ENCODE data around the gene UHMK1. TPM values are rescaled to one million over a fixed set of nuclear protein-coding genes. Genes with fewer than 3 reads are reported as not detected.

UHMK1 gene
- total and polyA plus RNA-seq, 4 experiments from 2014 or later: 35.7 to 72.5 (median 61.8) TPM

DNA sequence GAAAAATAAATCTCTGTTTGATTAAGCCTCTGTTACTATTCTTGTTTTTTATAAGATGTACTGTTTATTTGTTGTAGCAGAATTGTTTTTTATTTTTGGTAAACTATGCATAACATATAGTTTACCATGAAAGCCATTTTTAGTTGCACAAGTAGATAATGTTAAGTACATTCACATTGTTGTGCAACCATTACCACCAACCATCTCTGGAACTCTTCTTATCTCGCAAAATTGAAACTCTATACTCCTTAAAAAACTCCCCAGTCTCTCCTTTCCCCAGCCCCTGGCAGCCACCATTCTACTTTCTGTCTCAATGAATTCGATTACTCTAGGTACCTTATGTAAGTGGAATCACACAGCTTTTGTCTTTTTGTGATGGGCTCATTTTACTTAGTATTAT lies 27.4 kb upstream of the UHMK1 start:
- Mint-ChIP-seq H3K9me3 (peaks cover 0 to 13% (median 3%) of the 10 kb centered on the region in 8 donors), H3K4me1 (peaks cover 0 to 3% (median 0%) of the 10 kb centered on the region in 4 donors), H3K27me3 (peaks cover 13 to 22% of the 10 kb centered on the region in 2 donors), H3K36me3 (peaks cover 0 to 4% of the 10 kb centered on the region in 2 donors), H3K4me3 (no peak overlapping the region), H3K27ac (no peak overlapping the region)
- Histone ChIP-seq H3K27ac (ENCODE audit: low read depth, low read length) (no peak overlapping the region), H3K4me1 (ENCODE audit: insufficient read depth, low read length) (no peaks in the 10 kb centered on the region), H3K36me3 (ENCODE audit: insufficient read depth, low read length) (no peaks in the 10 kb centered on the region), H3K9me3 (ENCODE audit: control insufficient read depth in 1 of 2, low read length in 2 of 2) (no peaks in the 10 kb centered on the region), H3K27me3 (ENCODE audit: insufficient read depth, low read length) (no peaks in the 10 kb centered on the region), H3K4me3 (ENCODE audit: low read length in 2 of 2) (no peak overlapping the region)
- intact Hi-C loops (cut with micrococcal nuclease): no loop called here
- ChIA-PET POLR2A (ENCODE audit: partially characterized antibody) (no interaction called here), CTCF (ENCODE audit: partially characterized antibody) (no interaction called here)
- no peak for DNase-seq

DNA sequence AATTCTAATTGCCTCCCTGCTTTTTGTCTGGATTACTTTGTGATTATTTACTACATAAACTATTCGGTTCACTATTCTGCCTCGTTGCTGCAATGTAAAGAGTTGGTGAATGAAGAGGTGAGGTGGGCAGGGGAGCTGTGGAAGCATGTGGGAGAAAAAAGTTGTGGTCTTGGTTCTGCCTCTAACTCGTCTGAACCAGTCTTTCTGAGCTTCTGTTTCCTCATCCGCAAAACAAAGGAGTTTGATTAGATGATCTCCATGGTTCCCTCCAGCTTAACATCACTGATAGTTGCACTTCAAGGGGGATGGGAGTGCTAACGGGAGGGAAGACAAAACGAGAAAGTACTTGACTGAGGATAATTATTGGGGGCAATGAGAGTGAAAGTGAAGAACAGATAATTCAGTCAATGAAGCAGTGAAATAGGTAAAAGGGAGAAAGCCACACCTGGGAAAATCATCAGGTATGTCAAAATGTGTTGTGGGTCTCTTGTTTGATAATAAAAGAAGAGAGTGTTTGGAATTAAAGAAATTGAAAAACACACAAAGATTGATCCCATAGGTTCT lies 26.2 kb upstream of the UHMK1 start:
- peaks cover 0 to 8% of the 10 kb centered on the region in 2 donors for H3K36me3 Mint-ChIP-seq
- H3K27me3 Mint-ChIP-seq: peaks cover 13 to 24% of the 10 kb centered on the region in 2 donors
- Histone ChIP-seq H3K9me3 (ENCODE audit: control insufficient read depth in 1 of 2, low read length in 2 of 2) (no peaks in the 10 kb centered on the region), H3K27me3 (ENCODE audit: insufficient read depth, low read length) (no peaks in the 10 kb centered on the region), H3K4me1 (ENCODE audit: insufficient read depth, low read length) (no peaks in the 10 kb centered on the region), H3K27ac (ENCODE audit: low read depth, low read length) (no peak overlapping the region), H3K36me3 (ENCODE audit: insufficient read depth, low read length) (no peaks in the 10 kb centered on the region), H3K4me3 (ENCODE audit: low read length in 2 of 2) (no peak overlapping the region)
- DNase-seq: no peak
- no peak overlapping the region for H3K27ac Mint-ChIP-seq
- intact Hi-C loops (cut with micrococcal nuclease): no loop called here
- H3K9me3 Mint-ChIP-seq: peaks cover 0 to 21% (median 8%) of the 10 kb centered on the region in 8 donors
- ChIA-PET POLR2A (ENCODE audit: partially characterized antibody) (no interaction called here), CTCF (ENCODE audit: partially characterized antibody) (no interaction called here)
- H3K4me1 Mint-ChIP-seq: peaks cover 0 to 3% (median 0%) of the 10 kb centered on the region in 4 donors
- H3K4me3 Mint-ChIP-seq: no peak overlapping the region

DNA sequence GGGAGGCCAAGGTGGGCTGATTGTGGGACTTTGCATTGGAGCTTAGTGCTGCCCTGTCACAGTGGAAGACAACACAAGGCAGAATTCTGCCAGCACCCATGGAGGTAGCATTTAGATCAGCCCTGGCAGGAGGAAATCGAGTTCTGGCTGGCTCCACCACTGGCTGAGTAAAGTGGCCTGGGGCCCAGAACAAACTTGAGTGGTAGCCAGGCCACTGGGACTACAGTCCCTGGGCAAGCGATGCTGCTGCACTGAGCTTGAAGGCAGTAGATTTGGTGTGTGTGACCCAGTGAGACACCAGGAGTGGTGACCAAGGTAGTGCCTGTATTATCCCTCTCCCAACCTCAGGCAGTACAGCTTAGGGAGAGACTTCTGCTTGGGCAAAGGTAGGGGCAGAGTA lies 22.5 kb upstream of the UHMK1 start:
- Histone ChIP-seq H3K27me3 (ENCODE audit: insufficient read depth, low read length) (no peaks in the 10 kb centered on the region), H3K4me3 (ENCODE audit: low read length in 2 of 2) (no peak overlapping the region), H3K4me1 (ENCODE audit: insufficient read depth, low read length) (no peaks in the 10 kb centered on the region), H3K9me3 (ENCODE audit: control insufficient read depth in 1 of 2, low read length in 2 of 2) (no peaks in the 10 kb centered on the region), H3K36me3 (ENCODE audit: insufficient read depth, low read length) (no peaks in the 10 kb centered on the region), H3K27ac (ENCODE audit: low read depth, low read length) (no peak overlapping the region)
- ChIA-PET CTCF (ENCODE audit: partially characterized antibody) (no interaction called here), POLR2A (ENCODE audit: partially characterized antibody) (no interaction called here)
- intact Hi-C loops (cut with micrococcal nuclease): no loop called here
- Mint-ChIP-seq H3K27ac (no peak overlapping the region), H3K27me3 (peaks cover 8 to 24% of the 10 kb centered on the region in 2 donors), H3K36me3 (peaks cover 0 to 8% of the 10 kb centered on the region in 2 donors), H3K9me3 (peaks cover 0 to 33% (median 15%) of the 10 kb centered on the region in 8 donors), H3K4me1 (no peaks in the 10 kb centered on the region), H3K4me3 (no peak overlapping the region)
- no peak for DNase-seq

DNA sequence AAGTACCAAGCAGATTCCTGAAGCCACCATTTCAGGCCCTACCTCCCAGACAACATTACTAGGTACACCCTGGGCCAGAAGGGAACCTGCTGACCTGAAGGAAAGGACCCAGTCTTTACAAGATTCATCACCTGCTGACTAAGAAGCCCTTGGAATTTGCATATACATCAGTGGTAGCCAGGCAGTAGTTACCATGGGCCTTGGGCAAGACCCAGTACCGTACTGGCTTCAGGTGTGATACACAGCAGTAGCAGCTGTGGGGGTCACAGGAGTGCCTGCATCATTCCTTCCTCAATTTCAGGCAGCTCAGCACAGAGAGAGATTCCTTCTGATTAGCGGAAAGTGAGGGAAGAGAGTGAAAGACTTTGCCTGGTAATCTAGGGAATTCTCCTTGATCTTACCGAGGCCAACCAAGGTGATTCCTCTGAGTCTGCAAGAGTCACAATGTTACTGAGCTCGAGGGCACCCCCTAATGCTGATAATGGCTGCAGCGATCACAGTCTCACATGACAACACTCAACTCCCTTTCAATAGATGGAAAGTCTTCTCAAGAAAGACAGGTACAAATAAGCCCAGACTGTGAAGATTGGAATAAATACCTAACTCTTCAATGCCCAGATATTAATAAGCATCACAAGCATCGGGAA lies 22.0 kb upstream of the UHMK1 start:
- H3K9me3 Mint-ChIP-seq: peaks cover 0 to 33% (median 15%) of the 10 kb centered on the region in 8 donors
- ChIA-PET POLR2A (ENCODE audit: partially characterized antibody) (no interaction called here), CTCF (ENCODE audit: partially characterized antibody) (no interaction called here)
- peaks cover 0 to 8% of the 10 kb centered on the region in 2 donors for H3K36me3 Mint-ChIP-seq
- no peak overlapping the region for H3K4me3 ChIP-seq (ENCODE audit: low read length in 2 of 2)
- no peaks in the 10 kb centered on the region for H3K9me3 ChIP-seq (ENCODE audit: control insufficient read depth in 1 of 2, low read length in 2 of 2)
- peaks cover 8 to 18% of the 10 kb centered on the region in 2 donors for H3K27me3 Mint-ChIP-seq
- intact Hi-C loops (cut with micrococcal nuclease): no loop called here
- no peak overlapping the region for H3K4me3 Mint-ChIP-seq
- H3K4me1 ChIP-seq (ENCODE audit: insufficient read depth, low read length): no peaks in the 10 kb centered on the region
- no peak overlapping the region for H3K27ac Mint-ChIP-seq
- no peaks in the 10 kb centered on the region for H3K27me3 ChIP-seq (ENCODE audit: insufficient read depth, low read length)
- DNase-seq: no peak
- no peaks in the 10 kb centered on the region for H3K4me1 Mint-ChIP-seq
- no peak overlapping the region for H3K27ac ChIP-seq (ENCODE audit: low read depth, low read length)
- H3K36me3 ChIP-seq (ENCODE audit: insufficient read depth, low read length): no peaks in the 10 kb centered on the region

DNA sequence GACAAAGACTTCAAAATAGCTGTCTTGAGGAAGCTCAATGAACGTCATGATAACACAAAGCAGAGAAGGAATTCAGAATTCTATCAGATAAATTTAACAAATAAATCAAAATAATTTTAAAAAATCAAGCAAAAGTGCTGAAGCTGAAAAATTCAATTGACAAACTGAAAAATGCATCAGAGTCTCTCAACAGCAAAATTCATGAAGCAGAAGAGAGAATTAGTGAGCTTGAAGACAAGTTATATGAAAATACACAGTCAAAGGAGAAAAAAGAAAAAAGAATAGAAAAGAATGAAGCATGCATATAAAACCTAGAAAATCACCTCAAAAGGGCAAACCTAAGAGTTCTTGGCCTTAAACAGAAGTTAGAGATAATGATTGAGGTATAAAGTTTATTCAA lies 21.0 kb upstream of the UHMK1 start:
- Histone ChIP-seq H3K4me1 (ENCODE audit: insufficient read depth, low read length) (no peaks in the 10 kb centered on the region), H3K4me3 (ENCODE audit: low read length in 2 of 2) (no peak overlapping the region), H3K9me3 (ENCODE audit: control insufficient read depth in 1 of 2, low read length in 2 of 2) (no peaks in the 10 kb centered on the region), H3K36me3 (ENCODE audit: insufficient read depth, low read length) (no peaks in the 10 kb centered on the region), H3K27me3 (ENCODE audit: insufficient read depth, low read length) (no peaks in the 10 kb centered on the region), H3K27ac (ENCODE audit: low read depth, low read length) (no peak overlapping the region)
- CTCF ChIA-PET (ENCODE audit: partially characterized antibody): no interaction called here
- Mint-ChIP-seq H3K27me3 (peaks cover 4 to 11% of the 10 kb centered on the region in 2 donors), H3K27ac (no peak overlapping the region), H3K4me3 (no peak overlapping the region), H3K4me1 (no peaks in the 10 kb centered on the region), H3K36me3 (peaks cover 0 to 8% of the 10 kb centered on the region in 2 donors), H3K9me3 (peaks cover 0 to 33% (median 15%) of the 10 kb centered on the region in 8 donors)
- DNase-seq: no peak
- POLR2A ChIA-PET (ENCODE audit: partially characterized antibody): no interaction called here
- intact Hi-C loops (cut with micrococcal nuclease): no loop called here

DNA sequence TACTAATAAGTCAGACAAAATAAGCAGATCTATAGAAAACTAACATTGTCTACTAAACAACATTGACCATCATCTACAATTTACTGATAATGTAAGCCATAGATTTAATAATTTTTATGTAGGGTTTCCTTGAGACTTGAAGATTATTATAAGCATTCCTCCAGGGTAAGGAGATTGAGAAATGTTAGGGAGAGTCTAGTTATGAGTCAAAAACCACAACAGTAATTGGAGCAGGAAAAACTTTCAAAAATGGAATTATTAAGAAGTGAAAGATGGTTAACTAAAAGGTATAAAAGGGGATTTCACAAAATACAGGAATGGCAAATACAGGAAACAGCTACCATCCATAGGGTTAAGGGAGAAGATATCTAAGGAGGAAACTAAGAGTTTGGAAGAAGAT lies 12.4 kb upstream of the UHMK1 start:
- Histone ChIP-seq H3K4me1 (ENCODE audit: insufficient read depth, low read length) (no peaks in the 10 kb centered on the region), H3K27me3 (ENCODE audit: insufficient read depth, low read length) (no peaks in the 10 kb centered on the region), H3K27ac (ENCODE audit: low read depth, low read length) (no peak overlapping the region), H3K36me3 (ENCODE audit: insufficient read depth, low read length) (no peaks in the 10 kb centered on the region), H3K9me3 (ENCODE audit: control insufficient read depth in 1 of 2, low read length in 2 of 2) (no peaks in the 10 kb centered on the region), H3K4me3 (ENCODE audit: low read length in 2 of 2) (no peak overlapping the region)
- Mint-ChIP-seq H3K4me1 (no peaks in the 10 kb centered on the region), H3K27ac (no peak overlapping the region), H3K27me3 (peaks cover 13 to 23% of the 10 kb centered on the region in 2 donors), H3K4me3 (no peak overlapping the region), H3K36me3 (no peaks in the 10 kb centered on the region), H3K9me3 (peaks cover 0 to 2% (median 0%) of the 10 kb centered on the region in 8 donors)
- DNase-seq: no peak
- intact Hi-C loops (cut with micrococcal nuclease): no loop called here
- ChIA-PET CTCF (ENCODE audit: partially characterized antibody) (interaction anchor here (0.6 kb wide), 1 partner anchor 11 kb away, joined by 3 read pairs; no protein-coding TSS in a partner anchor), POLR2A (ENCODE audit: partially characterized antibody) (no interaction called here)

DNA sequence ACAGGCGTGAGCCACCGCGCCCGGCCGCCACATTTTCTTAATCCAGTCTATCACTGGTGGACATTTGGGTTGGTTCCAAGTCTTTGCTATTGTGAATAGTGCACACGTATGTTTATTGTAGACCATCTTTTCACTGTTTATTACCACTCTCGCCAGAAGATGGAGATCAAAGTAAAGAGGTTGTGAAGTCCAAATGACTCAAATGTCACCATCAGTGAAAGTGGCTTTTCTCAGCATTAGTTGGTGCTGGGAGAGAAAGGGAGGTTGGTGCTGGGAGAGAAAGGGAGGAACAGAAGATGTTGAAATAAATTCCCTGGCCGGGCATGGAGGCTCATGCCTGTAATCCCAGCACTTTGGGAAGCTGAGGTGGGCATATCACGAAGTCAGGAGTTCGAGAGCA lies 10.4 kb upstream of the UHMK1 start:
- ChIA-PET CTCF (ENCODE audit: partially characterized antibody) (interaction anchor here (0.7 kb wide), 1 partner anchor 345 kb away, joined by 3 read pairs; no protein-coding TSS in a partner anchor), POLR2A (ENCODE audit: partially characterized antibody) (no interaction called here)
- H3K4me1 ChIP-seq (ENCODE audit: insufficient read depth, low read length): no peaks in the 10 kb centered on the region
- Mint-ChIP-seq H3K4me3 (no peak overlapping the region), H3K9me3 (peaks cover 0 to 2% (median 0%) of the 10 kb centered on the region in 8 donors), H3K27me3 (peaks cover 15 to 23% of the 10 kb centered on the region in 2 donors), H3K27ac (no peak overlapping the region), H3K4me1 (no peaks in the 10 kb centered on the region), H3K36me3 (no peaks in the 10 kb centered on the region)
- H3K27me3 ChIP-seq (ENCODE audit: insufficient read depth, low read length): no peaks in the 10 kb centered on the region
- no peak for DNase-seq
- H3K27ac ChIP-seq (ENCODE audit: low read depth, low read length): no peak overlapping the region
- intact Hi-C loops (cut with micrococcal nuclease): no loop called here
- no peaks in the 10 kb centered on the region for H3K36me3 ChIP-seq (ENCODE audit: insufficient read depth, low read length)
- H3K9me3 ChIP-seq (ENCODE audit: control insufficient read depth in 1 of 2, low read length in 2 of 2): no peaks in the 10 kb centered on the region
- no peak overlapping the region for H3K4me3 ChIP-seq (ENCODE audit: low read length in 2 of 2)

Measured in CD4-positive, alpha-beta memory T cell (primary cell).